K562 (cell line): Measurements from ENCODE around the gene DDX51. TPM values are rescaled to one million over a fixed set of nuclear protein-coding genes. Genes with fewer than 3 reads are reported as not detected.

Experiments
- ADNP ChIP-seq: fragments of 200-800 bp; sonication (Bioruptor generic); IDR thresholded peaks from 2 replicates; pipeline ENCODE4 v1.6.1; 2016; ENCODE audit warnings: missing genetic modification characterization, missing compliant biosample characterization
- BDP1 ChIP-seq: IDR thresholded peaks from 3 replicates; pipeline ENCODE4 v1.6.1; 2011; ENCODE audit not compliant: insufficient read length, insufficient read depth
- CBX3 ChIP-seq, 2 experiments: IDR thresholded peaks; 1 replicate in 1 of 2; 2 replicates in 1 of 2; pipeline ENCODE4 v1.6.1; 2012; ENCODE audit warnings: inconsistent platforms in 2 of 2, low read length in 2 of 2, borderline replicate concordance in 1 of 2, control low read depth in 1 of 2
- KLF13 ChIP-seq: fragments of 450-650 bp; IDR thresholded peaks from 2 replicates; pipeline ENCODE4 v1.6.1; 2016; ENCODE audit warnings: missing genetic modification characterization, low read depth, mild to moderate bottlenecking, missing compliant biosample characterization, moderate library complexity, borderline replicate concordance
- MIER1 ChIP-seq: fragments of 450-650 bp; IDR thresholded peaks from 2 replicates; pipeline ENCODE4 v1.6.1; 2016; ENCODE audit warnings: antibody characterized with exemption, mild to moderate bottlenecking, low read depth
- MITF ChIP-seq: IDR thresholded peaks from 2 replicates; pipeline ENCODE4 v1.6.1; 2014; ENCODE audit warnings: antibody characterized with exemption
- REST ChIP-seq, 2 experiments: fragments of 450-650 bp; formaldehyde crosslinking in 1 of 2; IDR thresholded peaks; 2 replicates each; pipeline versions ENCODE4 v1.4.0 to v1.6.1; 2014 to 2020; ENCODE audit warnings: mild to moderate bottlenecking in 2 of 2, borderline replicate concordance in 1 of 2, low read depth in 1 of 2
- SMARCE1 ChIP-seq: fragments of 450-650 bp; IDR thresholded peaks from 2 replicates; pipeline ENCODE4 v1.7.1; 2016; ENCODE audit warnings: mild to moderate bottlenecking
- TAF9B ChIP-seq: fragments of 450-650 bp; IDR thresholded peaks from 2 replicates; pipeline ENCODE4 v1.6.1; 2018; ENCODE audit warnings: mild to moderate bottlenecking; ENCODE audit not compliant: partially characterized antibody
- THRAP3 ChIP-seq: fragments of 450-650 bp; IDR thresholded peaks from 2 replicates; pipeline ENCODE4 v1.6.1; 2016; ENCODE audit warnings: mild to moderate bottlenecking, inconsistent platforms, borderline replicate concordance
- ZBTB2 ChIP-seq: fragments of 450-650 bp; IDR thresholded peaks from 2 replicates; pipeline ENCODE4 v1.6.1; 2016; ENCODE audit warnings: antibody characterized with exemption
- ZNF57 ChIP-seq: fragments of 450-650 bp; formaldehyde crosslinking; IDR thresholded peaks from 2 replicates; pipeline ENCODE4 v1.4.0; 2020; ENCODE audit warnings: mild to moderate bottlenecking, moderate library complexity
- ZNF655 ChIP-seq: fragments of 250-450 bp; sonication (Bioruptor Pico); IDR thresholded peaks from 2 replicates; pipeline ENCODE4 v1.5.0; 2021
- ZNF766 ChIP-seq: fragments of 200-800 bp; sonication (Bioruptor generic); conservative IDR thresholded peaks from 2 replicates; pipeline ENCODE4 v1.6.1; 2016; ENCODE audit warnings: missing genetic modification characterization, missing compliant biosample characterization
- ZNF79 ChIP-seq: fragments of 250-450 bp; sonication (Bioruptor Pico); IDR thresholded peaks from 2 replicates; pipeline ENCODE4 v1.4.0; 2020; ENCODE audit warnings: low read depth, mild to moderate bottlenecking, moderate library complexity
- polyA plus RNA-seq, 8 experiments: library from polyadenylated mRNA; depleted of rRNA in 4 of 8; stranded (reverse) in 5 of 8; unstranded in 3 of 8; fragments of >200 nt; fragmentation: Nextera tagmentation in 2 of 8; fragmentation: Illumina TruSeq in 1 of 8; extraction: Ambion mirVana in 2 of 8; extraction: Trizol in 1 of 8; gene quantifications; 2 replicates each; pipeline versions ENCODE4 v1.2.1 to v1.2.3, GENCODE V29; 2011 to 2014; ENCODE audit warnings: inconsistent platforms in 1 of 8, missing spikeins in 1 of 8
- total RNA-seq, 7 experiments: library from RNA; depleted of rRNA in 6 of 7; stranded (reverse); fragments of >200 nt in 6 of 7; fragmentation: Illumina TruSeq in 2 of 7; extraction: Trizol in 2 of 7; gene quantifications; 2 replicates each; pipeline versions ENCODE4 v1.2.1 to v1.2.3, GENCODE V29; 2011 to 2021; ENCODE audit warnings: low replicate concordance in 1 of 7

The DDX51 gene
- total and polyA plus RNA-seq, 9 of the 15 experiments (the other 6 are each of a cell fraction or from before 2014, with no cell fraction given) = 1.1 to 35.9 (median 12.4) TPM

- TF ChIP-seq ADNP (no peak), REST (IDR thresholded peaks at IDR 0.05; ENCODE audit: borderline replicate concordance) (no peak), REST (CRISPR knock-in tag; IDR thresholded peaks at IDR 0.05; ENCODE audit: low read depth) (peak; percentile 61; the same call in 1 of the 2 replicates), ZNF655 (no peak), ZNF766 (CRISPR knock-in tag) (no peak), ZNF79 (CRISPR knock-in tag) (no peak), MITF (no peak), THRAP3 (no peak), SMARCE1 (no peak), ZNF57 (CRISPR knock-in tag) (no peak), KLF13 (tag) (peak; percentile 70; the same call in 1 of the 2 replicates), ZBTB2 (0 out of 2 replicates have a peak, but pooled peaks have one; percentile 20), TAF9B (no peak), BDP1 (no peak), CBX3 (IDR thresholded peaks at IDR 0.05; ENCODE audit: borderline replicate concordance in 1 of 2, low read length in 2 of 2) (peak in 1 of 2 experiments; percentile 69; a peak in 1 of 3 replicates), MIER1 (no peak)
These were observed at the start of gene DDX51, which contains the start of gene NOC4L (continued) for GRCh38 chr12:132144115-132144809.
